Measurements from ENCODE around the gene ARHGEF7. TPM values are rescaled to one million over a fixed set of nuclear protein-coding genes. Genes with fewer than 3 reads are reported as not detected.

The ARHGEF7 gene
- polyA plus RNA-seq, 1 experiment, result 32.0 TPM

DNA sequence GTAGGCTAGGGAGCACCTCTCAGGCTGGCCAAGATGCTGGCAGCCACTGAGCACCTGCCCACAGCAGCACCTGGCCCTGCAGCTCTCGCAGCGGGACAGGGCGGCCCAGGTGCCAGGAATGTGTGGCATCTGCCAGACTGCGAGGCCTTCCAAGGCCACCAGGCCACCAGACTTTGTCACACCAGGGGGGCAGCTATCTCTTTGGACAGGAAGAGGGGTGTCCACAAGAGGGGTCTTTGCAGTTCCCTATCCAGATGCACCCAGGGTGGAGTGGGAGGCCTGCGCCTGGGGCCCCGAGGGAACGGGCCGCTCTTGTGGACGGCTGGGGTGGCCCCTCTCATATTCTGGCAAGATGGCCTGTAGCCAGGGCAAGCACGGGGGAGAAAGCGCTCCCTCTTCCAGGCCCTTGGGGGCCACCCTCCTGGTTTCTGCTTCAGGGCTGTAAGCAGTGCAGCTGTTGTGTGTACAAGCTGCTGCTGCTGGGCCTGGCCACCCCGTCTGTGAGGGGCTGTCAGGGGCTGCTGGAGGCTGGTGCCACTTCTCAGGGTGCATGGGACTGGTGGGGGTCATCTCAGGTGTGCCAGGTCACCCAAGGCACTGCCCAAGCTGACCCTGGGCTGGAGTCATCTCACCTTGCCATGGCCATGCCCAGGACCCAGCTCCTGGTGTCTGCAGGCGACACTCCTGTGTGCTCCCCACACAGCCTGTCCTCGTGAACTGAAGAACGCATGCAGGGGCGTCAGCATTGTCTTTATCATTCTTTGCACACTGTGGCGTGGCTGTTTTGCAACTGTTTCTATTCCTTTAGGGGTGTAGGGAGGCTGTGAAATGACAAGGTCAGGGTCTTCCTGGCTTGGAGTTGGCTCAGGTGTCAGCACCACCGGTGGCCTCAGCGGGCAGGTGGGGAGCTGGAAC is 207.1 kb downstream of the ARHGEF7 start:
- Histone ChIP-seq H3K4me3 (ENCODE audit: low read depth, low read length) (no peak overlapping the region), H3K36me3 (ENCODE audit: control insufficient read depth, insufficient read depth, low read length) (no peaks in the 10 kb centered on the region; the same call in 1 of the 2 replicates), H3K27me3 (ENCODE audit: control insufficient read depth, insufficient read depth, low read length) (no peaks in the 10 kb centered on the region)
- TF ChIP-seq, protein P1, sequence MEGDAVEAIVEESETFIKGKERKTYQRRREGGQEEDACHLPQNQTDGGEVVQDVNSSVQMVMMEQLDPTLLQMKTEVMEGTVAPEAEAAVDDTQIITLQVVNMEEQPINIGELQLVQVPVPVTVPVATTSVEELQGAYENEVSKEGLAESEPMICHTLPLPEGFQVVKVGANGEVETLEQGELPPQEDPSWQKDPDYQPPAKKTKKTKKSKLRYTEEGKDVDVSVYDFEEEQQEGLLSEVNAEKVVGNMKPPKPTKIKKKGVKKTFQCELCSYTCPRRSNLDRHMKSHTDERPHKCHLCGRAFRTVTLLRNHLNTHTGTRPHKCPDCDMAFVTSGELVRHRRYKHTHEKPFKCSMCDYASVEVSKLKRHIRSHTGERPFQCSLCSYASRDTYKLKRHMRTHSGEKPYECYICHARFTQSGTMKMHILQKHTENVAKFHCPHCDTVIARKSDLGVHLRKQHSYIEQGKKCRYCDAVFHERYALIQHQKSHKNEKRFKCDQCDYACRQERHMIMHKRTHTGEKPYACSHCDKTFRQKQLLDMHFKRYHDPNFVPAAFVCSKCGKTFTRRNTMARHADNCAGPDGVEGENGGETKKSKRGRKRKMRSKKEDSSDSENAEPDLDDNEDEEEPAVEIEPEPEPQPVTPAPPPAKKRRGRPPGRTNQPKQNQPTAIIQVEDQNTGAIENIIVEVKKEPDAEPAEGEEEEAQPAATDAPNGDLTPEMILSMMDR (IDR thresholded peaks at IDR 0.05; ENCODE audit: insufficient read depth, low read depth, low read length), result no peak
- CTCF ChIA-PET, result no interaction called here
- POLR2A ChIA-PET, result no interaction called here
- DNase-seq (ENCODE audit: low read depth), result no peak

GRCh38 chr13:111322916-111323331 is 207.8 kb downstream of the ARHGEF7 start:
- TF ChIP-seq, protein P1 (IDR thresholded peaks at IDR 0.05; ENCODE audit: insufficient read depth, low read depth, low read length), result no peak
- Histone ChIP-seq H3K36me3 (ENCODE audit: control insufficient read depth, insufficient read depth, low read length) (no peaks in the 10 kb centered on the region), H3K4me3 (ENCODE audit: low read depth, low read length) (no peak overlapping the region), H3K27me3 (ENCODE audit: control insufficient read depth, insufficient read depth, low read length) (no peaks in the 10 kb centered on the region)
- POLR2A ChIA-PET, result no interaction called here
- CTCF ChIA-PET, result no interaction called here
- DNase-seq (ENCODE audit: low read depth), result no peak

- Histone ChIP-seq H3K36me3 (ENCODE audit: control insufficient read depth, insufficient read depth, low read length) (no peaks in the 10 kb centered on the region), H3K27me3 (ENCODE audit: control insufficient read depth, insufficient read depth, low read length) (no peaks in the 10 kb centered on the region), H3K4me3 (ENCODE audit: low read depth, low read length) (no peak overlapping the region)
- ChIA-PET POLR2A (no interaction called here), CTCF (no interaction called here)
- DNase-seq (ENCODE audit: low read depth), result no peak
- TF ChIP-seq, protein P1 (IDR thresholded peaks at IDR 0.05; ENCODE audit: insufficient read depth, low read depth, low read length), result no peak
Measured at GRCh38 chr13:111323549-111323948, 208.4 kb downstream of the ARHGEF7 start.

- Histone ChIP-seq H3K4me3 (ENCODE audit: low read depth, low read length) (no peak overlapping the region), H3K36me3 (ENCODE audit: control insufficient read depth, insufficient read depth, low read length) (no peaks in the 10 kb centered on the region), H3K27me3 (ENCODE audit: control insufficient read depth, insufficient read depth, low read length) (no peaks in the 10 kb centered on the region)
- ChIA-PET POLR2A (no interaction called here), CTCF (interaction anchor here (0.6 kb wide), 1 partner anchor 97 kb away, joined by 3 read pairs; no protein-coding TSS in a partner anchor)
- TF ChIP-seq, protein P1 (IDR thresholded peaks at IDR 0.05; ENCODE audit: insufficient read depth, low read depth, low read length), result no peak
- DNase-seq (ENCODE audit: low read depth), result no peak
Measured at GRCh38 chr13:111323950-111324651, 209.0 kb downstream of the ARHGEF7 start.

GRCh38 chr13:111324736-111325135 is 209.6 kb downstream of the ARHGEF7 start:
- DNase-seq (ENCODE audit: low read depth), result no peak
- POLR2A ChIA-PET, result no interaction called here
- CTCF ChIA-PET, result interaction anchor here (0.6 kb wide), 1 partner anchor 98 kb away, joined by 3 read pairs; no protein-coding TSS in a partner anchor
- TF ChIP-seq, protein P1 (IDR thresholded peaks at IDR 0.05; ENCODE audit: insufficient read depth, low read depth, low read length), result no peak
- Histone ChIP-seq H3K36me3 (ENCODE audit: control insufficient read depth, insufficient read depth, low read length) (no peaks in the 10 kb centered on the region), H3K4me3 (ENCODE audit: low read depth, low read length) (no peak overlapping the region), H3K27me3 (ENCODE audit: control insufficient read depth, insufficient read depth, low read length) (no peaks in the 10 kb centered on the region)

All from BJ (cell line).